Stimulated activated CD4-positive, alpha-beta T cell treated with anti-CD3 and anti-CD28 coated beads, TNF-alpha, amount 100 ng/mL, for 24 hours (primary cell): ENCODE data around the gene SETD1A.
"Not testable (repeated sequence)": the region's sequence is repeated elsewhere in the genome, so short reads cannot be mapped to it uniquely, and the experiment has no call there.

Experiments
- DNase-seq, 3 experiments: peaks; one replicate each; pipeline ENCODE4 v3.0.0-alpha.2; 2020; ENCODE audit warnings: low read depth in 3 of 3

SETD1A gene

DNA sequence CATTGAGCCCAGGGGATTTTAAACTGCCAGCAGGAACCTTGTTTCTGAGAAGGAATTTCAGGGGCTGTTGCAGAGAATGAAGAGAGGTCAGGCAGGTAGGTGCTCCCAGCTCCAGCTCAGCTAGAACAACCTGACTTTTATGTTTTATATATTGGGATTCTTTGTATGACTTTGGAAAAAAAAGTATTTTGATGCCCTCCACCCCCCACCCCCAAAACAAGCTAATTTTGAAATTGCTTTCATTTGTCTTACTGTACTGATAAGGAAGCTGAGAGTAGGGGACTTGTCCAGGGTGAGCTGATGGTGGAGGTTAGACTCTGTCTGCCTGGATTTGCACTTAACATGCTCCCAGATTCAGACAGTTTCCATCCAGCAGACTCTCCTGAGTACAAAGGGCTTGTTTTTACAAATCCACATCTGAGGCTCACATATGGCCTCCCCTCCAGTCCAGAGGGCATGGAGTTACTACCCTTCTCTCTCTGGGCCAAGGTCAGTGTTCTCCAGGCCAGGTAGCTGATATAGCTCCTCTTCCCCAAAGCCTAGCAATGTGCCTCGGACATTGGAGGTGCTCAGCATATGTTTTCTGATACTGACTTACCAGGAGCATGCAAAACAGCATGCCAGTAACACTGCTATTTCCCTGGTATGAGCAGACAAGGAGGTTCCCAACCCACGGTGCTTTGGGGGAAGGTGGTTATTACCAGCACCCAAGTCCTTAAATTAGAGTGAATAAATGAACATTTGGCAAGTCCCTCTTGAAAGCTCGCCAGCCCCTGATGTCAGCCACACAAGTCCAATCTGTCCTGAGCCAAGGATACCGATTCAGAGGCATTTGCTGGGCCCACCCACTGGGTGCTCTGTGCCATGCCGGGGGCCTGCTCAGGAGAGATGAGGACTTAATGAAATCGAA lies 41.6 kb downstream of the SETD1A start:
- DNase-seq, result no peak

DNA sequence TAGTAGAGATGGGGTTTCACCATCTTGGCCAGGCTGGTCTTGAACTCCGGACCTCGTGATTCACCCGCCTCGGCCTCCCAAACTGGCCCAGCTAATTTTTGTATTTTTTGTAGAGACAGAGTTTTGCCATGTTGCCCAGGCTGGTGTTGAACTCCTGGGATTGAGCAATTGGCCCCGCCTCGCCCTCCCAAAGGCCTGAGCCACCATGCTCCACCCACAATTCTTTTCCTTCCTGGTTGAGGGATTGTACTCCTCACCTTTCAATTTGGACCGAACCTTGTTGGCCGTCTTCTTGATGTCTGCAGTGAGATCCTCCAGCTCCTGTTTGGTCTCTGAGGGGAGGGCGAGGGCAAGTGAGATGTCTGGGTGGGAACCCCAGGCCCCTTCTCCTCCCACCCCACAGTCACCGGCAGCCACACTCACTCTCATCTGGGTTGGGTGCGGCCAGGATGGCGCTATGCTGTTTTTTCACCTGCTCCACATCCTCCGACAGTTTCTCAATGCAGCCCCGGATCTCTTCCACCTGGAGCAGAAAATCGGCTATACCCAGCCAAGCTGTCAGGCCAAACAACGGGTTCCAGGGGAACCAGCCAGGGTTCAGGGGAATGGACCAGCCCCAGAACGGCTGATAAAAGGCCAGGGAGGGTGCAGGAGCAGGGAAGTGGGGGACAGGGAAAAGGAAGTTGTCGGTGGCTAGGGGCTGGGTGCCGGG lies 43.3 kb downstream of the SETD1A start:
- no peak for DNase-seq

DNA sequence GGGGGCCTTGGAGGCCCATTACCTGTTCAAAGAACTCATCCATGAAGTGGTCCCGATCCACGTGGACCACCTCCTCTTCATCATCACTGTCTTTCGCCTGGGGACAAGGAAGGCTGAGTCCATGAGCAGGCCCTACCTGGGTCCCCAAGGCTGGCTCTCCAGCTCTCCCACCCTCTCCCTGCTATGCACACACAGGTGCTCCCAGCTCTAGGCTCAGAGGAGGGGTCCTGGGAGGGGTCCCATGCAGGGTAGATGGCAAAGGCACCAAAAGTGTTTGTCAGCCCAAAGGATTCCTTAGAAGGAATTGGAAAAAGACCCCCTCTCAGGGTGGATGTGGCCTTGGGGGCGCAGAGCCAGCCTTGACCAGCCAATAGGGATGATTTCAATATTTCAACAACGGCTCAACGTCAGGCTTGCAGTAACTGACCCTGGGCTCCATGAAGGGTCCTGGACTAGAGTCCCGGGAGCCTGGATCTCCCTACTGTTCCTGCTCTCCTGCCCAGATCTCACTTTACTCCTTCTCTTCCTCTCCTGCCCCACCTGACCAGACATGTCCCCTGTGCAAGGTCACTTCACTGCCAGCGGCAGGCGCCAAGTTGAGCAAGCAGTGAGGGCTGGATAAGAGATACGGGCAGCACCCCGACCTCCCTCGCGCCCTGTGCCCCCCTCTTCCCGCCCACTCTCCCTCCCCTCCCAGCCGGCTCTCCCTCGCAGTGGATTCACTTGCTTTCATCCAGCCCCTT lies 44.1 kb downstream of the SETD1A start:
- no peak for DNase-seq

DNA sequence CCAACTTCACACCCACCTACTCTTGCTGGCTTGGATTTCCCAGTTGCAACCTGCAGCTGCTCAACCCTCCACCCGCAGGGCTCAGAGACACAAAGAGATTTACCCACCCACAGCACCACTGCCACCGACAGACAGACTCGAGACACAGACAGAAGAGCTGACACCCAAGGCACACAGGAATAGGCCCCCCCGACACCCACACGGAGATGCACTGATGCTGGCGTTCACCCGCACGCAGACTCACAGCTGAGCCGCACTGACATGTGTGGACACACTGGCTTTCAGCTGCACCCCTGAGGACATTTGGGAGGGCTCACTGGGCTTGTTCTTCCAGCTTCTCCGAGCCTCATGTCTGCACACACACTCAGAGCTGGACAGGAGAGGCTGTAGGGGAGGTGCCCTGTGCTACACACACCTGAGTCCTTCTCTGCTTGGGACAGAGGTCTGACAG lies 44.7 kb downstream of the SETD1A start:
- no peak for DNase-seq

DNA sequence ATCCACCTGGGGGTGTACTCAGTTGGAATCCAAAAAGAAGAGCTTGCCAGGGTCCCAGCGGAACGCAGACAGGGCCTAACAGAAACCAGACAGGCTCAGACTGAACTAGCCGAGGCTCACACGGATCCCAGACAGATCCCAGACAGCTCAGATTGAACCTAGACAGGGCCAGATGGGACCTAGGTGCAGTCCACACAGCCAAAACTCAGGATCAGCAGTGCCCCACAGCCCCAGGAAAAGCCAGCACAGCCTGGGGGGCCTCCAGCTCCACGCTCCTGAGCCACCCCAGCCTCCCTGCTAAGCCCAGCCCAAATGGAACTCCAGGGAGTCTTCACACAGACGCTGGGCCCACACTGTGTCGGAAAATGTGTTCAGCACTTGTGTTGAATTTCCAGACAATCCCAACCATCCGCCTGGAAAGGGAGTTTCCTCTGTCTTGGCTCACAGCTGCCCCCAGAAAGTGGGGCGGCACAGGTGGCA lies 45.3 kb downstream of the SETD1A start:
- no peak for DNase-seq

DNA sequence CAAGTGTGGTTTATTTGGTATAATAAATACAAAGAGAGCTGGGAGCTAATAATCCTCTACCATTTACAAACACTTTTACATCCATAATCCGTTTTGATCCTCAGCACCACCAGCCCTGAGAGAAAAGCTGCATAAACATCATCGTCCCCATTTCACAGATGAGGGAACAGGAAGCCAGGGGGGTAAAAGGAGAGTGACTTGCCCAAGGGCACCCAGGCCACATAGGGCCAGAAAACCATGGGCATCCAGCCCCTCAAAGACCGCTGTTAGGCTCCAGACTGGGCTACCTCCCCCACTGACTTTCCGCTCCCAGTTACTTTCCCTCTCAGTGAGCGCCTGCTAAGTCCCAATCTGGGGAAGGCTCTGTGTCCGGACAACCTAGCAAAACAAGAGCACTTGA lies 46.2 kb downstream of the SETD1A start:
- DNase-seq, result no peak

DNA sequence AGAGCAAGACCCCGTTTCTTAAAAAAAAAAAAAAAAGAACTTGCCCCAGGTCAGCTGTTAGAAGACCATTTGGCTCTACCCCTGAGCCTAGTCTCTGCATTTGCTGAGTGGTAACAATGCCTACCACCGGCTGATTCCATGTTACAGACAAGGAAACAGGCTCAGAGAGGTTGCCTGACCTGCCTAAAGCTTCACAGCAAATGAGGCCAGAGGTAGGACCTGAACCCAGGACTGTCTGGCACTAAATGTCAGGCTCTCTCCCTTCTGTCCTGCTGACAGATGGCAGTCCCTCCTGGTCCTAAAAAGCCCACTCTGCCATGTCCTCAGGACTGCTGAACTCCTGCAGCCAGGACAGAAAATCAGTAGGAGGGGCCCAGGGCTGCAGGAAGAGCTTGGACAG lies 47.1 kb downstream of the SETD1A start:
- DNase-seq, result no peak

DNA sequence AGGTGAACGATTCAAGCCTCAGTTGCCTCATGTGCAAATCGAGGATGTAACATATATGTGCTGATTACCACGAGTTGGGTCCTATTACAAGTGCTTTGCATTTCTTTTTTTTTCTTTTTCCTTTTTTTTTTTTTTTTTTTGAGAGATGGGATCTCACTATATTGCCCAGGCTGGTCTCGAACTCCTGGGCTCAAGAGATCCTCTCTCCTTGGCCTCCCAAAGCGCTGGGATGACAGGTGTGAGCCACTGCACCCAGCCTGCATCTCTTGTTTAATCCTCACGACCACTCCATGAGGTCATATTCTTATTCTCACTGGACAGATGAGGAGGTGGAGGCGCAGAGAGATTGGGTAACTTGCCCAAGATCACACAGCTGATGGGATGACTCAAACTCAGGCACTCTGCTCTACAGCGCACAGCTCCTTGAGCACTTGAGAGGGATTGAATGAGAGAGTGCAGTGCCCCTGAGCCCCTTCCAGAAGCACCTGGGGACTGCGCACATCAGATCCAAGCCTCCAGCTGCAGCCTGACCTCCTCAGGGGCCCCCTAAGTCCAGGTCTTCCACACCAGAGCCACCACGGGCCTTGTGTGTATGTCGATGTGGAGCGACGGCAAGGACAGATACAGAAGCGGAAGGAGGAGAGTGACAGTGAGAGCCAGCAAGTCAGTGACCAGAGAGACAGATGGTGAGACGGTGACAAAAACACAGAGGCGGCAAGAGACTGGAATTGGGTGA lies 48.0 kb downstream of the SETD1A start:
- no peak for DNase-seq

DNA sequence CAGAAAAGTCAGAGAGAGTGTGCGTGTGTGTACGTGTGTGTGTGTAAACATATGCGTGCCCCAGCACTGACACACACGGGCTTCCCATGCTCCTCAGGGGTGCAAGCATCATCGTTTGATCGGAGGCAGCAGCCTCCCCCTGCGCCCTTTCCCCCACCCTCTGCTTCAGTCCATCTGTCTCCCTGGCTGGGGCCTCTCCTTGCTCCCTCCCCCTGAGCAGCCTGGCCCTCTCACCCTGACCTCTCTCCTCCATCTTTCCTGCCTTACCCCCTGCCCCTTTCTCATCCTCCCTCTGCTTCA lies 48.5 kb downstream of the SETD1A start:
- no peak for DNase-seq

DNA sequence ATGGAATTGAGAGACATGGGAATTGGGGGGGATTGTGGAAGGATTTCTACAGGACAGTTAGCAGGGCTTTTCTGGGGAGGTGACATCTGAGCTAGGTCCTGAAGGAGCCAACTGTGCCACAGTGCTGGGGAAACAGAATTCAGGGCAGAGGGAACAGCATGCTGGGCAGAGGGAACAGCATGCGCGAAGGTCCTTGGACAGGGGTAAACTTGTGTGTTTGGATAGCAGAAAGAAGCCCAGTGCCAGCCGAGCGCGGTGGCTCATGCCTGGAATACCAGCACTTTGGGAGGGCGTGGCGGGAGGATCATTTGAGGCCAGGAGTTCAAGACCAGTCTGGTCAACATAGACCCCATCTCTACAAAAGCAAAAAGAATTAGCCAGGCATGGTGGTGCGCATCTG lies 49.0 kb downstream of the SETD1A start:
- no peak for DNase-seq

DNA sequence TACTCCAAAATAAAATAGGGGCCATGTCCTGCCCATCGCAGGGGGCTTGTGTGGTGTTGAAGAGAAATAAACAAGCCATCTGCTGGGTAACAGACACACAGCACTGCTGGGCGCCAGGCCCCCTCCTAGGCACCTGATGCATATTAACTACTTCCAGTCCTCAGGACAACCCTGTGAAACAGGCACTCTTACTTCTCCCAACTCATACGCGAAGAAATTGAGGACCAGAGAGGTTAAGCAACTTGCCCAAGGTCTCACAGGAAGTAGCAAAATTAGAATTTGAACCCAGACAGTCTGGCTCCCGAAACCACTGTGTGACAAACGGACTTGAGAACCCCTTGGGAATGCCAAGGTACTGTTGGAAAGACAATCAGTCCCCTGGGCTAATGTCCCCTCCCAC lies 50.1 kb downstream of the SETD1A start:
- no peak for DNase-seq

DNA sequence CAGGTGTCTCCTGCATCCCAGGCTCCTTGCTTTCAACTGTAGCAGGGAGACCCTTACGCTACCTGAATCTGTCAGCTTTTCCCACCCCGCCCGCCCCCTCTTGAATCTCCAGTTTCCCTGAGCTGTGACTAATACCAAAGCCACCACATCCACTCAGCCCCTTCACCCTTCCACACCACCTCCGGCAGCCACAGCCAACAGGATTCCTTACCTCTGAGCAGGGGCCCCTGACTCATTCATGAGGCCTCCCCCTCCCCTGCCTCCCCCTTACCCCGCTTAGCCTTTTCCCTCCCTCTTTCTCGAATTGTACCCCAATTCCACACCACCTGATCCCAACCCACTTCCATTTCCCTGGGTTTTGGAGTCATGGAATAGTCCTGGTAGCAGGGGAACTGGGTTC lies 50.6 kb downstream of the SETD1A start:
- no peak for DNase-seq

DNA sequence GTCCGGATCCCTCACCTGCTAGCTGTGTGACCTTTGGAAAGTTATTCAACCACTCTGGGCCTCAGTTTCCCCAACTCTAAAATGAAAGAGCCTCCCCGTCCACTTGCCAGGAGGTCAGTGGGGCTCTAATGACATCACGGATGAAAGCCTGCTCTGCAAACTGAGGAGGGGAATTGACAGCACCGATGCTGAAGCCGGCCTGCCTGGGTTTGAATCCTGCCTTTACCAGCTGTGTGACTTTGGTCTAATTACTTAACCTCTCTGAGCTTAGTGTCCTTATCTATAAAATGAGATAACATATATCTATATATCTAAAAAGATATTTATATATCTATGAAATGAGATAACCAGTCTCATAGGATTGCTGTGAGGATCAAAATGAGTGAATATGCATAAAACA lies 51.0 kb downstream of the SETD1A start:
- DNase-seq, result no peak

DNA sequence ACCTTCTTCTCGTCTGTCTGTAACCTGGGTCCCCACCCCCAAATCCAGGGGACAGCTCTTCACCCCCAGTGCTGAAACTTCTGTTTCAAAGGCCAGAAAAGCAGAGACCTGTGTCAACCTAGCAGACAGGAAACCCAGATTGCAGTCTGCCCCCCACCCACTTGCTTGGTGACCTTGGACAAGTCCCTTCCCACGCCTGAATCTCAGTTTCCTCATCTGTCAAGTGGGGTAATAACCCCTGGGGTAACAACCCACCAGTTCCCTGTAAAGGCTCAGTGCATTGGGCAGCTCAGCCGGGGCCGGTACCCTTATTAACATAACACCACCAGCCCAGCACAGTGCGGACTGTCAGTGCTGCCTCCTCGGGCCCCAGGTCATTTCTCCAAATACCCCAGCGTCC lies 51.6 kb downstream of the SETD1A start:
- no peak for DNase-seq

DNA sequence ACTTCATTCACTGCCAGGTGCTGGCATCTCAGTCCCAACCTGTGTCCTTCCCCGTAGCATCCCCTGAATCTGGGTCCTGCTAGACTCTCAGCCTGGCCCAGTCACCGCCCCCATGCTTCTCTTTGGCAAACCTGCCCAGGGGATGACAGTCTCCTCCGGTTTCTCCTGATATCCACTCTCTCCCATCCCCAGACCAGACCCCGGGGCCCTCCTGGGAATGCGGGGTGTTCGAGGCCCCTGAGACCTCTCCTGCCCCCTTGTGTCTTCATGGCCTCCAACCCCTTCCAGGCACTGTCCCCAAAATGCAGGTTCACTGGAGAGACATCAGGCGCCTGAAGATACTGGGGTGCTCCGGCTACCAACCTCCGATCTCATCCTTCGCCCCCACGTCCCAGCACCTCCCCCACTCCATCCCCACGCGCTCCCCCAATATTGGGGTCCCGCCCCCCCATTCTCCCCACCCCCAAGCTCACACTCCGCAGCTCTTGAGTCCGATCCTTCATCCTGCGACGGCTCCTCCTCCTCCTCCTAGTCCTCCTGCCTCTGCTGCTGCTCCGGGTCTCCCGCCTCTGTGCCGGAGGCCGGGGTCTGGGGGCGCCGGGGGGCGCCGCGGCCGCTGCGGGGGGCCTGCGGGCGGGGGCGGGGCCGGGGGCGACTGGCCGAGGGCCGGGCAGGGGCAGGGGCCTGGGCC lies 52.5 kb downstream of the SETD1A start:
- DNase-seq, result no peak

DNA sequence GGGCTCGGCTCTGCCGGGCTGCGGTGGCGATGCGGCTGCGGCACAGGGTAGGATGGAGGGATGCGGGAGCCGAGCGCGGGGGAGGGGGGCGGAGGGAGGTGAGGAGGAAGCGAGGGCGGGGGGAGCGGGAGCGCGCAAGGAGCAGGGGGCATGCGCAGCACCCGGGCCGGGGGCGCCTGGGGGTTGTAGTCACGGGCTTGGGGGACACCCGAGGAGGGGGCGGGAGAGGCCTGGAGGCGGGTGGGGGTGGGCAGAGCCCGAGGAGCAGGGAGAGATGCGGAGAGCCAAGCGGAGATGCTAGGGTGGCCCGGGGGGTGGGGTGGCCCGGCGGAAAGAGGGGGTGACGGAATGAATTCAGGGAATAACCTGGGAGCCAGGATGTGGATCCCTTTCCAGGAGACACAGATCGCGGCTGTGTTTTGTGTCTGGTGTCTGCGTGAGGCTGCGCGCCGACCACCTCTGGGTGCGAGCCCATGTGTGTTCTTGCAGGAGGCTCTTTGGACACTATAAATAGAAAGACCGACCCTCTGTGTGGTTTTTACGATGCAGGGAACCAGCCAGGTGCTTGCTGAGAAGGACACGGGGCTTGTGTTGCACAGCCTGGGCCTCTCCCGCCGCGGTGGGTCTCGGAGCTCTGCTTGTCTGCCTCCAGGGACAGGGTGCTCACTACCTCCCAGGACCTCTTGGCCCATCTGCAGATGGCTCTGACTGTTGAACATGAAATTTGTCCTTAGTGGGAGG lies 53.2 kb downstream of the SETD1A start, which contains the start of gene STX1B:
STX1B (minus strand) TSS at position 54 of the 741 bp plus-strand sequence. CDS start 242 bp downstream, outside the sequence.
- DNase-seq, result peak; percentile 10 to 50 (median 28)

DNA sequence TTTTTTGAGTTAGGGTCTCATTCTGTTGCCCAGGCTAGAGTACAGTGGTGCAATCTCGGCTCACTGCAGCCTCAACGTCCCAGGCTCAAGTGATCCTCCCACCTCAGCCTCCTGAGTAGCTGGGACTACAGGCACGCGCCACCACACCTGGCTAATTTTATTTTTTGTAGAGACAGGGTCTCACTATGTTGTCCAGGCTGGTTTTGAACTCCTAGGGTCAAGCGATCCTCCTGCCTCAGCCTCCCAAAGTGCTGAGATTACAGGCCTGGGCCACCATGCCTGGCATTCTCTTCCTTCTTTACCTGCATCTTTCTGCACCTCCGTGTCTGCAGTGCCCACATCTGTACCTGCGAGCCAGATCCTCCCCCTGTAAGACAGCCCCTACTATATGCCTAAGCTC lies 54.3 kb downstream of the SETD1A start:
- not testable (repeated sequence) for DNase-seq

DNA sequence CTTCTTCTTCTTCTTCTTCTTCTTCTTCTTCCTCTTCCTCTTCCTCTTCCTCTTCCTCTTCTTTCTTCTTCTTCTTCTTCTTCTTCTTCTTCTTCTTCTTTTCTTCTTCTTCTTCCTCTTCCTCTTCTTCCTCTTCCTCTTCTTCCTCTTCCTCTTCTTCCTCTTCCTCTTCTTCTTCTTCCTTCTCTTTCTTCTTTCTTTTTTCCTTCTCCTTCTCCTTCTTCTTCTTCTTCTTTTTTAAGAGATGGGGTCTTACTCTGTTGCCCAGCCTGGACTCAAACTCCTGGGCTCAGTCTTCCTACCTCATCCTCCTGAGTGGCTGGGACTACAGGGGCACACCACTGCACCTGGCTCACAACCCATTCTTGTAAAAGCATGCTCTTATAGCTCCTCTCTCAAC lies 55.7 kb downstream of the SETD1A start:
- not testable (repeated sequence) for DNase-seq

DNA sequence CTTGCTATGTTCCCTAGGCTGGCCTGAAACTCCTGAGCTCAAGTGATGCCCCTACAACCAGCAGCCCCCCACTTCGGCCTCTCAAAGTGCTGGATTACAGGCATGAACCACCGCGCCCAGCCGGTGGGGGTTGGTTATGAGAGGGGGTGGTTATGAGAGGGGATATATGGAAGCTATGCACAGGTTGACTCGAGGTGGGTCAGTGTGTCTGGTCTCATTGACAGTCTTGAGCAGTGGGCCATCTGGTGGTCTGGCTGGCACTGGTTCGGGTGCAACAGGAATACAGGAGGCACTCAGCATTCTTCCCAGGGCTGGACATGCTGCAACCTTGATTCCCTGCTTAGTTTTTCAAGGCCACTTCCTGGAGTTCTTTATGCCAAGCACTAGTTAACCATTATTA lies 58.5 kb downstream of the SETD1A start:
- DNase-seq, result no peak

DNA sequence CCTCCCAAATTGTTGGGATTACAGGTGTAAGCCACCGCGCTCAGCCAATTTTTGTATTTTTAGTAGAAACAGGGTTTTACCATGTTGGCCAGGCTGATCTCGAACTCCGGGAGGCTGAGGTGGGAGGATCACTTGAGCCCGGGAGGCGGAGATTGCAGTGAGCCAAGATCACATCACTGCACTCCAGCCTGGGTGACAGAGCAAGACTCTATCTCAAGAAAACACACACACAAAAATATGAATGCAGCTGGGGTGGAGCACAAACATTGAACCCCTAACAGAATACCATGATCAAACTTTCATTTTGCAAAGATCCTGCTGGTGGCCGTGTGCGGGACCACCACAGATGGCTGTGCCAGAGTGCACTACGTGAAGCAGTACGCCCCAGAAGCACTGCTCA lies 60.2 kb downstream of the SETD1A start:
- DNase-seq, result not testable (repeated sequence)
